Ammon's horn (tissue), 1 donor: ENCODE results near the gene MTMR4.
A peak's percentile ranks its signal among the peaks of the same experiment; 100 is the strongest.
"Not testable (repeated sequence)": the region's sequence is repeated elsewhere in the genome, so short reads cannot be mapped to it uniquely, and the experiment has no call there.

Source experiments
- DNase-seq: peaks from one replicate; pipeline ENCODE4 v3.0.0-alpha.2; 2016; ENCODE audit warnings: low spot score

MTMR4 gene

GRCh38 chr17:58492238-58493121 lies 22.0 kb downstream of the MTMR4 start:
- no peak for DNase-seq

- DNase-seq, result no peak
Observed at GRCh38 chr17:58491510-58492045, 22.9 kb downstream of the MTMR4 start.

DNA sequence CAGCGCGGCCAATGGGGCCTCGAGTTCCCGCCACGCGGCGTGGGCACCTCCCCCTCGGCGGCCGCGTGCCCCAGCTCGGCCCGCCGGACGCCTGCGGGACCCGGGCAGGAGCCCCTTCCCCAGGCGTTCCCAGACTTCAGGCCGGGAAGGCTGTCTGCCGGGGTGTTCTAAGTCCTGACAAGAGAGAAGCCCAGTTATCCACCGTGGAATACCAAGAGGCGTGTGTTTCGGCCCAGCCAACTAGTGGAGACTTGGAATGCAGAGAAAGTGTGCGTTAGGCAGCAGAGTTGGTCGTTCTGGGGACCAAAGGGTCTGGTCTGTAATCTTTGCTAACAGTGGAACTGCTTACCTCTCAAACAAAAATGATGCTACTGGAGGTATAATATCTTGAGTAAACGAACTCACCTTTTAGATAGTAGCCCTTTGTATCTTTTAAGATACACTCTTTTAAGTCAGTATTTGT lies 26.0 kb downstream of the MTMR4 start:
- no peak for DNase-seq

DNA sequence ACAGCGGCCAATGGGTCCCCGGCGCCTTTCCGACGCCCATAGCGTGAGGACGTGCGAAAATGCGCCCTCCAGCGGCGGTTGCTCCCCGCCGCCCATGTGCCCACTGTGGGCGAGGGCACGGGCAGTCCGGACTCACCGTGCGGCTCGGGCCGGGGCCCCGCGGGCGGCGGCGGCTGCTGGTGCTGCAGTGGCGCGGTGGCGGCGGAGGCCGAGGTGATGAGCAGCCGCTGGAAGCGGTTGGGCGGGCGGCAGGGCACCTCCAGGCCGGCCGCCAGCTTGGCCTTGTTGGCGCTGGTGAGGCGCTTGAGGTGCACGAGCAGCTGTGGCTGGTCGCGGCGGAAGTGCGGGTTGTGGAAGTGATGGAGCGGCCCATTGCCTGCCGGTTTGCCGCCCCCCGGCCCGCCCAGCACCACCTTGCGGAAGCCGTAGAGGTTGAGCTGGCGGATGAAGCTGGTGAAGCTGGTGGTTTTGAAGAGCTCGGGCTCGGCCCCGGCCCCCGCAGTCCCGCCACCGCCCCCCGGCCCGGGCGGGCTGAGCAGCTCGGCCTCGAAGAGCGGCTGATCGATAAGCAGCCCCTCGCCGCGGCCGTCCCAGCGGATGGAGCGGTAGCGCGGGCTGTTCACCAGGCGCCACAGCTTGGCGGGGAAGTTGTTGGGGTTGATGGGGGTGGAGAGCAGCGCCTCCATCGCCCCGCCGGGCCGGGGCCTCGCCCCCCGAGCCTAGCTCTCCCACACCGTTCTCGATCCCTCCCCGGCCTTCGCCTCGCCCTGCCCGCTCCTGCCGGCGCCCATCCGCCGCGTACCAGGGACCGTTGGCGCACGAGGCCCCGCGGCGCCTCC lies 26.6 kb downstream of the MTMR4 start, which contains the start of gene HSF5:
TSS of gene HSF5 (minus strand) at position 820 of the 839 bp plus-strand sequence. CDS start at position 686, 134 bp downstream.
- DNase-seq, result no peak

DNA sequence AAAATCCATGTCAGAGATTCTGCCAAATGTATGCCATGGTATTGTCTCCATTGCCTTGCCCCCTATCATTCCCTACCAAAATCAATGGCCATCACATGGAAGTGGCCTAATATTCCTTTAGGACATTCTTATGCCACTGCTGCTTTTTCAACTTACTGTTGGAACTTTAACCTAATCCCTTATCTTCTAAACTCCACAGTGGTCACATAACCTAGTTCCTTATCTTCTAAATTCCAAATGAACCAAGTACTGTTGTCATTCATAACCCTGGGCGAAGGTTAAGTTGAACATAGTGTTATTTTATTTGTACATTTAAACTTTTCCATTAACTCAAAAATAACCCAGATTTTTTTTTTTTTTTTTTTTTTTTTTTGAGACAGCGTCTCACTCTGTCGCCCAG lies 29.8 kb downstream of the MTMR4 start:
- DNase-seq, result no peak

- DNase-seq, result not testable (repeated sequence)
Observed at GRCh38 chr17:58481798-58482197, 32.6 kb downstream of the MTMR4 start.

- no peak for DNase-seq
Observed at GRCh38 chr17:58480090-58480489, 34.3 kb downstream of the MTMR4 start.

DNA sequence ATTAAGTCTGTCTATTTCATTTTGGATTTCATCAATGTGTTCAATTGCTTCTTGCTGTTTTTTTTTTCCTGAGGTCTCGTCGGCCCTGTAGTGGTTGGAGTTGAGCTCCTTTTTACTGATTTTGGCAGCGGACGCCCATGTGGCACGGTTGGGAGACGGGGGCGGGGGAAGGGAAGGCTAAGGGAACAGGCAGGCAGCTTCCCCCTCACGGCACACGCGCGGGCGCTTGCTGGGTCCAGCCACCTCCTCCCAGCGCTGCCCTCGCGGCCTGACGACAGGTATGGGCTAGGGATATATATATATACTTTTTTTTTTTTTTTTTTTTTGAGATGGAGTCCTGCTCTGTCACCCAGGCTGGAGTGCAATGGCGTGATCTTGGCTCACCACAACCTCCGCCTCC lies 37.6 kb downstream of the MTMR4 start:
- DNase-seq, result no peak

- DNase-seq, result no peak
Observed at GRCh38 chr17:58475985-58476384, 38.5 kb downstream of the MTMR4 start.

DNA sequence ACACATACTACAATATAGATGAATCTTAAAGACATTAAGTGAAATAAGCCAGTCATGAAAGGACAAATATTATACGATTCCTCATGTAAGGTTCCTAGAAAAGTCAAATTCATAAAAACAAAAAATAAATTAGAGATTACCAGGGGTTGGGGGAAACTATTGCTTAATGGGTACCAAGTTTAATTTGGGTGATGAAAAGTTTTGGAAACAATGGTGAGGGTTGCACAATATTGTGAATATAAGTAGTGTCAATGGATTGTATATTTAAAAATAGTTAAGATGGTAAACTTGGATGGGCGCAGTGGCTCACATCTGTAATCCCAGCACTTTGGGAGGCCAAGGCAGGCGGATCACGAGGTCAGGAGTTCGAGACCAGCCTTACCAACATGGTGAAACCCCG lies 44.1 kb downstream of the MTMR4 start:
- no peak for DNase-seq

GRCh38 chr17:58468944-58469343 lies 45.5 kb downstream of the MTMR4 start:
- no peak for DNase-seq

- DNase-seq, result no peak
Observed at GRCh38 chr17:58455491-58455890, 58.9 kb downstream of the MTMR4 start.

GRCh38 chr17:58452738-58453137 lies 61.7 kb downstream of the MTMR4 start:
- DNase-seq, result no peak

GRCh38 chr17:58447039-58447975 lies 67.1 kb downstream of the MTMR4 start:
- peak; percentile 65 for DNase-seq

DNA sequence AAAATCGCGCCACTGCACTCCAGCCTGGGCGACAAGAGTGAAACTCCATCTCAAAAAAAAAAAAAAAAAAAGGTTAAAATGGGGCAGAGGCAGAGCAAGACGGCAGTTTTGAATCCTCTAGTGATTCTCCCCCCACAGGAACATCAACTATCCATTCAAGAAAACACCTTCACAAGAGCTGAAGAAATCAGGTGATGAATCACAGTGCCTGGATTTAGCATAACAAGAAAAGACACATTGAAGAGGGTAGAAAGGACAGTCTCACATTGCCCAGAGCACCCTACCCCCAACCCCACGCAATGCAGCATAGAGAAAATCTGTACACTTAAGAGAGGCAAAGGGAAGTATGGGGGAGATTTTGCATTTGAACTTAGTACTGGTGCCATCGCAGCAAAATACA lies 68.4 kb downstream of the MTMR4 start:
- DNase-seq, result no peak
